Lower lobe of right lung (tissue), 2 donors: ENCODE measurements around the gene CCL22. TPM values are rescaled to one million over a fixed set of nuclear protein-coding genes. Genes with fewer than 3 reads are reported as not detected.

Experiments used
- ATAC-seq, 2 donors: fragments of 200-7000 bp; cut with Tn5 transposase; one replicate each; pipeline ENCODE4 v1.9.1; 2020 to 2022; ENCODE audit warnings: mild to moderate bottlenecking in 2 of 2, moderate library complexity in 2 of 2
- DNase-seq: peaks from one replicate; pipeline ENCODE4 v3.0.0-alpha.2; 2020
- H3K27ac ChIP-seq: fragments of 200-600 bp; one replicate; pipeline ENCODE4 v1.8.0; 2022
- H3K27me3 ChIP-seq: fragments of 200-600 bp; one replicate; pipeline ENCODE4 v1.8.0; 2022; ENCODE audit warnings: low read depth
- H3K36me3 ChIP-seq: fragments of 200-600 bp; one replicate; pipeline ENCODE4 v1.8.0; 2022; ENCODE audit warnings: mild to moderate bottlenecking
- H3K4me1 ChIP-seq: fragments of 200-600 bp; one replicate; pipeline ENCODE4 v1.8.0; 2022
- H3K4me3 ChIP-seq: fragments of 200-600 bp; one replicate; pipeline ENCODE4 v1.8.0; 2022; ENCODE audit warnings: mild to moderate bottlenecking
- H3K9me3 ChIP-seq: fragments of 200-600 bp; one replicate; pipeline ENCODE4 v1.8.0; 2022
- CTCF ChIP-seq: fragments of 200-600 bp; IDR thresholded peaks from one replicate; pipeline ENCODE4 v1.8.0; 2022; ENCODE audit warnings: antibody characterized with exemption, mild to moderate bottlenecking
- intact Hi-C: fragments of 100-400 bp; cut with DNase I; formaldehyde crosslinking; loops from one replicate; pipeline ENCODE4 v1.11.0; 2022
- total RNA-seq: library from RNA; stranded (reverse); fragmentation: NEBNext Ultra II Directional; extraction: Animal tissue kit (Norgen Biotek cat#: 25700); gene quantifications from one replicate; pipeline ENCODE4 v1.2.1, GENCODE V29; 2021
- donor health status: DM: no; HTN: yes; CAD: no; lungs with severe emphysema.

Gene CCL22
- total RNA-seq, 1 donor from 2014 or later = 2.0 TPM

GRCh38 chr16:57361404-57361803, 2.8 kb downstream of the CCL22 start:
- no peaks in the 10 kb centered on the region for H3K27me3 ChIP-seq
- ATAC-seq (peak in 1 of 2 donors; percentile 28), DNase-seq (no peak)
- H3K36me3 ChIP-seq = no peaks in the 10 kb centered on the region
- TF ChIP-seq CTCF = no peak
- H3K4me1 ChIP-seq = peaks cover 3% of the 10 kb centered on the region
- no peak overlapping the region for H3K4me3 ChIP-seq
- no peak overlapping the region for H3K27ac ChIP-seq
- no peaks in the 10 kb centered on the region for H3K9me3 ChIP-seq
- intact Hi-C loops = no loop called here

DNA sequence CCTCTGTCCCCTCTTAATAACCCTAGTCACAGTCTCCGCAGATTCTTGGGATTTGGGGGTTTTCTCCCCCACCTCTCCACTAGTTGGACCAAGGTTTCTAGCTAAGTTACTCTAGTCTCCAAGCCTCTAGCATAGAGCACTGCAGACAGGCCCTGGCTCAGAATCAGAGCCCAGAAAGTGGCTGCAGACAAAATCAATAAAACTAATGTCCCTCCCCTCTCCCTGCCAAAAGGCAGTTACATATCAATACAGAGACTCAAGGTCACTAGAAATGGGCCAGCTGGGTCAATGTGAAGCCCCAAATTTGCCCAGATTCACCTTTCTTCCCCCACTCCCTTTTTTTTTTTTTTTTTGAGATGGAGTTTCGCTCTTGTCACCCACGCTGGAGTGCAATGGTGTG, 5.6 kb downstream of the CCL22 start:
- H3K27ac ChIP-seq = no peak overlapping the region
- no peaks in the 10 kb centered on the region for H3K27me3 ChIP-seq
- no peaks in the 10 kb centered on the region for H3K9me3 ChIP-seq
- ATAC-seq (no peak), DNase-seq (no peak)
- H3K4me1 ChIP-seq = peaks cover 7% of the 10 kb centered on the region
- intact Hi-C loops = no loop called here
- no peak overlapping the region for H3K4me3 ChIP-seq
- H3K36me3 ChIP-seq = no peaks in the 10 kb centered on the region
- TF ChIP-seq CTCF = no peak

DNA sequence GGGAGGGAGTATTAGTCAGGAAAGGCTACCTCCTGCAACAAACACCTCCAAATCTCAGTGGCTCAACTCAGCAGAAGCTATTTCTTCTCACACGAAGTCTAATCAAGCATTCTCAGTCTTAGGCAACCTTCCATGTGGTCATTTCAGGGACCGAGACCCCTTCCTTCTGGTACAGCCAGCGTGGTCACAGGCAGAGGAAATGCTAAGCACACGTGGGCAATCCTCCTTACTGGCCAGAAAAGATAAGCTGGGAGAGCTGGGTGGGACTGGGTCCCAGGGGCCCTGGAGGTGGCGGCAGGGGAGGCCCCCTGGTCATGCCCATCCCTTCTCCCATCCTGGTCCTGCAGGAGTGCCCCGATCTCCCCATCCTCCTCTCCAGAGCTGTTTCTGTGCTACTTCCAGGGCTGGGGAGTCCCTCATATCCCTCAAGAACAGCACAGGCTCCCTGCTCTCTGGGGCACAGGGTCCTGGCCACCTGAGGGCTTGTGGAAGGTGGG, 8.0 kb downstream of the CCL22 start:
- peak in 1 of 2 donors; percentile 30 for ATAC-seq
- Histone ChIP-seq H3K9me3 (no peaks in the 10 kb centered on the region), H3K4me1 (peaks cover 10% of the 10 kb centered on the region), H3K27me3 (no peaks in the 10 kb centered on the region), H3K4me3 (no peak overlapping the region), H3K36me3 (no peaks in the 10 kb centered on the region), H3K27ac (no peak overlapping the region)
- intact Hi-C loops = no loop called here
- no peak for DNase-seq
- TF ChIP-seq CTCF = no peak

DNA sequence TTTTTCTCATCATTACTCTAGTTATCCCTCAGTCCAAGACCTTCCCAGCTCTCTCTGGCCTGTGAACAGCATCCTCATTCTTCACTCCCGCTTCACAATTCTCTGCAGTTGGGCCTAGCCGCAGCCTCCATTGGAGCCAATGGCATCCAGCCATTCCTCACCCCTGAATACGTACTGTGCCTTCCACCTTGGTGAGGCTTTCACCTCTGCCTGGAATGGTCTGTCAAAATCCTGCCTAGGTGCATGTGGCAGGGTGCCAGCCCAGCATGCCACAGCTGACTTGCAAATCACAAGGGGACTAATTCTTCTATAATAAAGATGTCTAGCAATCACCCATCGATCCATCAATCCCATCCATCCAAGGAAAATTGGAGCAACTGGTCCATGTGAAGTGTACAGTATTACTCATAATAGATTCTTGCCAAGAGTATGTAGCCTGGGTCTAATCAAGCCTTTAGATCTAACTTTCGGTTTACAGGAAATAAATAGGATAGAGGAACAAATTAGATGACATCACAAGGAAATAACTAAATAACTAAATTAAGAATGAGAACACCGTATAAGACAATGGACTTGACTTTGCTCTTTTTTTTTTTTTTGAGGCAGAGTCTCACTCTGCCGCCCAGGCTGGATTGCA, 8.7 kb downstream of the CCL22 start:
- TF ChIP-seq CTCF = no peak
- H3K27me3 ChIP-seq = no peaks in the 10 kb centered on the region
- H3K9me3 ChIP-seq = no peaks in the 10 kb centered on the region
- intact Hi-C loops = no loop called here
- H3K4me1 ChIP-seq = peaks cover 16% of the 10 kb centered on the region
- DNase-seq = peak; percentile 28
- H3K4me3 ChIP-seq = no peak overlapping the region
- peak in 1 of 2 donors; percentile 27 for ATAC-seq
- H3K27ac ChIP-seq = peak overlapping the region; percentile 31
- no peaks in the 10 kb centered on the region for H3K36me3 ChIP-seq

GRCh38 chr16:57371494-57372371, 13.2 kb downstream of the CCL22 start:
- TF ChIP-seq CTCF = no peak
- ATAC-seq = no peak
- DNase-seq = peak; percentile 30
- Histone ChIP-seq H3K4me1 (peaks cover 20% of the 10 kb centered on the region), H3K36me3 (no peaks in the 10 kb centered on the region), H3K27ac (peak overlapping the region; percentile 87), H3K27me3 (no peaks in the 10 kb centered on the region), H3K4me3 (peak overlapping the region; percentile 62), H3K9me3 (no peaks in the 10 kb centered on the region)
- intact Hi-C loops = no loop called here
